Measurements from ENCODE around the gene FAM170A. TPM values are rescaled to one million over a fixed set of nuclear protein-coding genes. Genes with fewer than 3 reads are reported as not detected.

The FAM170A gene, protein sequence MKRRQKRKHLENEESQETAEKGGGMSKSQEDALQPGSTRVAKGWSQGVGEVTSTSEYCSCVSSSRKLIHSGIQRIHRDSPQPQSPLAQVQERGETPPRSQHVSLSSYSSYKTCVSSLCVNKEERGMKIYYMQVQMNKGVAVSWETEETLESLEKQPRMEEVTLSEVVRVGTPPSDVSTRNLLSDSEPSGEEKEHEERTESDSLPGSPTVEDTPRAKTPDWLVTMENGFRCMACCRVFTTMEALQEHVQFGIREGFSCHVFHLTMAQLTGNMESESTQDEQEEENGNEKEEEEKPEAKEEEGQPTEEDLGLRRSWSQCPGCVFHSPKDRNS
- total RNA-seq, result not detected
- polyA plus RNA-seq (2013, experiment 1 of 2), result not detected
- polyA plus RNA-seq (2013, experiment 2 of 2), result not detected
- long read RNA-seq, experiment 1, result 0 reads
- long read RNA-seq, experiment 2, result 0 reads
- long read RNA-seq, experiment 3, result 0 reads
- long read RNA-seq, experiment 4, result 0 reads

GRCh38 chr5:119629339-119629738 lies at the start of gene FAM170A:
Gene FAM170A (plus strand): TSS chr5:119629558. CDS start chr5:119629769, 211 bp downstream.
- no peak within 1 kb of the TSS for H3K9ac ChIP-seq (ENCODE audit: extremely low read depth, low read length, poor library complexity, severe bottlenecking)
- H3K36me3 Mint-ChIP-seq (ENCODE audit: low read depth), result no peaks in the 10 kb centered on the region
- H3K27ac ChIP-seq (ENCODE audit: low read depth, low read length), result no peak within 1 kb of the TSS
- no peak for DNase-seq
- no peaks in the 10 kb centered on the region for H3K27me3 Mint-ChIP-seq (ENCODE audit: insufficient read depth)
- TF ChIP-seq, protein P1, sequence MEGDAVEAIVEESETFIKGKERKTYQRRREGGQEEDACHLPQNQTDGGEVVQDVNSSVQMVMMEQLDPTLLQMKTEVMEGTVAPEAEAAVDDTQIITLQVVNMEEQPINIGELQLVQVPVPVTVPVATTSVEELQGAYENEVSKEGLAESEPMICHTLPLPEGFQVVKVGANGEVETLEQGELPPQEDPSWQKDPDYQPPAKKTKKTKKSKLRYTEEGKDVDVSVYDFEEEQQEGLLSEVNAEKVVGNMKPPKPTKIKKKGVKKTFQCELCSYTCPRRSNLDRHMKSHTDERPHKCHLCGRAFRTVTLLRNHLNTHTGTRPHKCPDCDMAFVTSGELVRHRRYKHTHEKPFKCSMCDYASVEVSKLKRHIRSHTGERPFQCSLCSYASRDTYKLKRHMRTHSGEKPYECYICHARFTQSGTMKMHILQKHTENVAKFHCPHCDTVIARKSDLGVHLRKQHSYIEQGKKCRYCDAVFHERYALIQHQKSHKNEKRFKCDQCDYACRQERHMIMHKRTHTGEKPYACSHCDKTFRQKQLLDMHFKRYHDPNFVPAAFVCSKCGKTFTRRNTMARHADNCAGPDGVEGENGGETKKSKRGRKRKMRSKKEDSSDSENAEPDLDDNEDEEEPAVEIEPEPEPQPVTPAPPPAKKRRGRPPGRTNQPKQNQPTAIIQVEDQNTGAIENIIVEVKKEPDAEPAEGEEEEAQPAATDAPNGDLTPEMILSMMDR (conservative IDR thresholded peaks at IDR 0.05), result no peak
- H3K4me3 ChIP-seq (ENCODE audit: low read length), result no peak within 1 kb of the TSS
- WGBS, 2 experiments (ENCODE audit: insufficient coverage in 1 of 2, insufficient read length in 1 of 2), result 94 to 96% methylated on average over 9 of the region's 9 CpGs
- no peaks in the 10 kb centered on the region for H3K4me1 ChIP-seq (ENCODE audit: control insufficient read depth, insufficient read depth, low read length)
- H3K4me1 Mint-ChIP-seq, result peaks cover 3% of the 10 kb centered on the region
- no peak within 1 kb of the TSS for H3K4me3 Mint-ChIP-seq
- H3K9me3 Mint-ChIP-seq, result no peaks in the 10 kb centered on the region
- no peaks in the 10 kb centered on the region for H3K9me3 ChIP-seq (ENCODE audit: control insufficient read depth, low read length)
- H3K27me3 ChIP-seq (ENCODE audit: control insufficient read depth, insufficient read depth, low read length, poor library complexity, severe bottlenecking), result no peaks in the 10 kb centered on the region
- H3K27ac Mint-ChIP-seq, result no peak within 1 kb of the TSS
- H3K36me3 ChIP-seq (ENCODE audit: control insufficient read depth, insufficient read depth, low read length), result no peaks in the 10 kb centered on the region

- H3K27me3 Mint-ChIP-seq (ENCODE audit: insufficient read depth), result no peaks in the 10 kb centered on the region
- H3K27ac Mint-ChIP-seq, result peak overlapping the region; percentile 60
- H3K4me3 Mint-ChIP-seq, result no peak overlapping the region
- peak; percentile 85 for DNase-seq
- Histone ChIP-seq H3K27me3 (ENCODE audit: control insufficient read depth, insufficient read depth, low read length, poor library complexity, severe bottlenecking) (no peaks in the 10 kb centered on the region), H3K4me1 (ENCODE audit: control insufficient read depth, insufficient read depth, low read length) (peaks cover 32% of the 10 kb centered on the region), H3K9ac (ENCODE audit: extremely low read depth, low read length, poor library complexity, severe bottlenecking) (no peak overlapping the region), H3K9me3 (ENCODE audit: control insufficient read depth, low read length) (peaks cover 21% of the 10 kb centered on the region), H3K4me3 (ENCODE audit: low read length) (no peak overlapping the region), H3K27ac (ENCODE audit: low read depth, low read length) (no peak overlapping the region), H3K36me3 (ENCODE audit: control insufficient read depth, insufficient read depth, low read length) (no peaks in the 10 kb centered on the region)
- peaks cover 55% of the 10 kb centered on the region for H3K4me1 Mint-ChIP-seq
- 17 to 20% methylated on average over 1 of the region's 1 CpG for WGBS, 2 experiments (ENCODE audit: insufficient coverage in 1 of 2, insufficient read length in 1 of 2)
- H3K9me3 Mint-ChIP-seq, result peaks cover 10% of the 10 kb centered on the region
- peaks cover 4% of the 10 kb centered on the region for H3K36me3 Mint-ChIP-seq (ENCODE audit: low read depth)
- TF ChIP-seq, protein P1 (conservative IDR thresholded peaks at IDR 0.05), result peak; percentile 74
Observed at GRCh38 chr5:119582987-119583386, 46.4 kb upstream of the FAM170A start.

DNA sequence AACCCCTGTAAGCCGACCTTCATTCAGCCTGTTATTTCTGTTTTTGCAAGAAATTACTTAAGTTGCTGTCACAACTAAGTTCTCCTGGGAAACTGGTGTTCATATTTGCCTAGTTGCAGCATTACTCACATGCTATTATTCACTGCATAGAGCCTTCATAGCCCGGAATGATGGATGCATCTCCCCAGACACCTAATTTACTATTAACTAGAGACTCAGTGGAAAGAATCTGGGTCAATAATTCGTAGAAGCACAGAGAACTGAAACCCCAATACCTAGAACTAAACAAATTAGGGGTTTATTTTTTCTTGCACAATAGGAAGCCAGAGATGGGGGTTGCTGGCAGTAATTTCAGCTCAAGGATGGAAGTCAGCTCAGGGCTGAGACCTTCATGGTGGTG lies 45.7 kb upstream of the FAM170A start:
- Histone ChIP-seq H3K27ac (ENCODE audit: low read depth, low read length) (no peak overlapping the region), H3K4me3 (ENCODE audit: low read length) (no peak overlapping the region), H3K9ac (ENCODE audit: extremely low read depth, low read length, poor library complexity, severe bottlenecking) (no peak overlapping the region), H3K36me3 (ENCODE audit: control insufficient read depth, insufficient read depth, low read length) (no peaks in the 10 kb centered on the region), H3K27me3 (ENCODE audit: control insufficient read depth, insufficient read depth, low read length, poor library complexity, severe bottlenecking) (no peaks in the 10 kb centered on the region), H3K9me3 (ENCODE audit: control insufficient read depth, low read length) (peaks cover 28% of the 10 kb centered on the region), H3K4me1 (ENCODE audit: control insufficient read depth, insufficient read depth, low read length) (peaks cover 32% of the 10 kb centered on the region)
- no peak for DNase-seq
- Mint-ChIP-seq H3K27me3 (ENCODE audit: insufficient read depth) (no peaks in the 10 kb centered on the region), H3K36me3 (ENCODE audit: low read depth) (peaks cover 7% of the 10 kb centered on the region), H3K9me3 (peaks cover 16% of the 10 kb centered on the region), H3K4me3 (no peak overlapping the region), H3K27ac (peak overlapping the region; percentile 32), H3K4me1 (peaks cover 55% of the 10 kb centered on the region)
- WGBS, 2 experiments (ENCODE audit: insufficient coverage in 1 of 2, insufficient read length in 1 of 2), result 94% methylated on average over 3 of the region's 3 CpGs; no CpG with 5 or more reads in 1 of the 2 experiments
- TF ChIP-seq, protein P1 (conservative IDR thresholded peaks at IDR 0.05), result no peak
